Liver (tissue), 9 donors: ENCODE results near the gene PLEKHF1. TPM values are rescaled to one million over a fixed set of nuclear protein-coding genes. Genes with fewer than 3 reads are reported as not detected.

ENCODE experiments used
- DNase-seq: peaks from one replicate; pipeline ENCODE4 v3.0.0-alpha.2; 2017; ENCODE audit warnings: low spot score
- H3K27ac ChIP-seq, 2 donors: one replicate each; pipeline ENCODE4 v1.7.0; 2013; ENCODE audit warnings: inconsistent platforms in 2 of 2, low read length in 2 of 2, control low read depth in 1 of 2, low read depth in 1 of 2, mild to moderate bottlenecking in 1 of 2
- H3K27me3 ChIP-seq, 4 donors: one replicate each; pipeline versions ENCODE4 v1.6.1 to v1.7.0; 2013; ENCODE audit warnings: low read length in 3 of 4, inconsistent platforms in 1 of 4, mild to moderate bottlenecking in 1 of 4, moderate library complexity in 1 of 4; ENCODE audit not compliant: control insufficient read depth in 4 of 4, insufficient read depth in 4 of 4
- H3K36me3 ChIP-seq, 4 donors: one replicate each; pipeline versions ENCODE4 v1.6.1 to v1.7.0; 2013; ENCODE audit warnings: low read length in 3 of 4, mild to moderate bottlenecking in 3 of 4, low read depth in 1 of 4, moderate library complexity in 1 of 4; ENCODE audit not compliant: control insufficient read depth in 4 of 4, insufficient read depth in 3 of 4
- H3K4me1 ChIP-seq, 4 donors: one replicate each; pipeline versions ENCODE4 v1.6.1 to v1.7.0; 2013; ENCODE audit warnings: low read length in 3 of 4, mild to moderate bottlenecking in 3 of 4, moderate library complexity in 1 of 4; ENCODE audit not compliant: control insufficient read depth in 4 of 4, insufficient read depth in 4 of 4
- H3K4me3 ChIP-seq, 3 donors: one replicate each; pipeline versions ENCODE4 v1.6.1 to v1.7.0; 2013; ENCODE audit warnings: low read length in 3 of 3, control low read depth in 1 of 3, low read depth in 1 of 3, mild to moderate bottlenecking in 1 of 3
- H3K9ac ChIP-seq, 2 donors: one replicate each; pipeline ENCODE4 v1.7.0; 2013; ENCODE audit warnings: low read length in 2 of 2, mild to moderate bottlenecking in 2 of 2, moderate library complexity in 2 of 2, control low read depth in 1 of 2, low read depth in 1 of 2
- H3K9me3 ChIP-seq, 4 donors: one replicate each; pipeline versions ENCODE4 v1.6.1 to v1.7.0; 2013; ENCODE audit warnings: low read length in 3 of 4; ENCODE audit not compliant: control insufficient read depth in 4 of 4
- ATF3 ChIP-seq: IDR thresholded peaks from 2 replicates; pipeline ENCODE4 v1.6.1; 2016; ENCODE audit warnings: antibody characterized with exemption
- FOXA2 ChIP-seq: IDR thresholded peaks from 2 replicates; pipeline ENCODE4 v1.6.1; 2016; ENCODE audit warnings: antibody characterized with exemption
- GABPA ChIP-seq, 2 donors: IDR thresholded peaks in 1 of 2; conservative IDR thresholded peaks in 1 of 2; 2 replicates each; pipeline ENCODE4 v1.6.1; 2016; ENCODE audit warnings: antibody characterized with exemption in 2 of 2, mild to moderate bottlenecking in 1 of 2, moderate library complexity in 1 of 2
- HNF4G ChIP-seq: IDR thresholded peaks from 2 replicates; pipeline ENCODE4 v1.6.1; 2016; ENCODE audit warnings: antibody characterized with exemption
- JUND ChIP-seq, 2 donors: IDR thresholded peaks; 2 replicates each; pipeline ENCODE4 v1.6.1; 2016; ENCODE audit warnings: antibody characterized with exemption in 2 of 2
- NR2F2 ChIP-seq: IDR thresholded peaks from 2 replicates; pipeline ENCODE4 v1.6.1; 2016; ENCODE audit warnings: antibody characterized with exemption
- REST ChIP-seq: IDR thresholded peaks from 2 replicates; pipeline ENCODE4 v1.6.1; 2016; ENCODE audit warnings: antibody characterized with exemption, mild to moderate bottlenecking
- RXRA ChIP-seq, 2 donors: IDR thresholded peaks; 2 replicates each; pipeline ENCODE4 v1.6.1; 2017 to 2018; ENCODE audit warnings: antibody characterized with exemption in 2 of 2, mild to moderate bottlenecking in 1 of 2
- SP1 ChIP-seq: IDR thresholded peaks from 2 replicates; pipeline ENCODE4 v1.6.1; 2018; ENCODE audit warnings: antibody characterized with exemption, mild to moderate bottlenecking
- TAF1 ChIP-seq: conservative IDR thresholded peaks from 2 replicates; pipeline ENCODE4 v1.6.1; 2016; ENCODE audit warnings: antibody characterized with exemption, mild to moderate bottlenecking
- YY1 ChIP-seq: IDR thresholded peaks from 2 replicates; pipeline ENCODE4 v1.6.1; 2016; ENCODE audit warnings: antibody characterized with exemption, mild to moderate bottlenecking
- WGBS: extraction: QIAGEN DNeasy Blood & Tissue Kit; methylation state at CpG from one replicate; pipeline ENCODE4 v1.1.7; 2013; 5-methylcytosine and 5-hydroxymethylcytosine counted together
- polyA plus RNA-seq, 2 donors: library from polyadenylated mRNA; stranded (reverse) in 1 of 2; unstranded in 1 of 2; fragments of 200-250 nt in 1 of 2; fragments of >200 nt in 1 of 2; fragmentation: Nextera tagmentation in 1 of 2; extraction: Ambion mirVana in 1 of 2; gene quantifications; one replicate each; pipeline versions ENCODE4 v1.2.1 to v1.2.3, GENCODE V29; 2013 to 2015
- total RNA-seq, 2 donors: library from RNA; depleted of rRNA; stranded (reverse); fragments of >200 nt; gene quantifications; one replicate each; pipeline ENCODE4 v1.2.3, GENCODE V29; 2014
- TF ChIP-seq, protein P1 (sequence below): IDR thresholded peaks from 2 replicates; pipeline ENCODE4 v1.6.1; 2016; ENCODE audit warnings: antibody characterized with exemption
- TF ChIP-seq, protein P2 (sequence below): IDR thresholded peaks from 2 replicates; pipeline ENCODE4 v1.6.1; 2016; ENCODE audit warnings: antibody characterized with exemption
- TF ChIP-seq, protein P3 (sequence below): fragments of 150-350 bp; IDR thresholded peaks from 2 replicates; pipeline ENCODE4 v1.5.1; 2017; ENCODE audit warnings: improper control_type of control experiment, low read depth, low read length; ENCODE audit not compliant: missing input control
- donor health status: healthy.
- donor health status: healthy.
- donor health status: healthy.
- donor health status: healthy.
- donor health status: healthy.

PLEKHF1 gene
- total and polyA plus RNA-seq, 4 donors: 2.9 to 15.1 (median 8.9) TPM

DNA sequence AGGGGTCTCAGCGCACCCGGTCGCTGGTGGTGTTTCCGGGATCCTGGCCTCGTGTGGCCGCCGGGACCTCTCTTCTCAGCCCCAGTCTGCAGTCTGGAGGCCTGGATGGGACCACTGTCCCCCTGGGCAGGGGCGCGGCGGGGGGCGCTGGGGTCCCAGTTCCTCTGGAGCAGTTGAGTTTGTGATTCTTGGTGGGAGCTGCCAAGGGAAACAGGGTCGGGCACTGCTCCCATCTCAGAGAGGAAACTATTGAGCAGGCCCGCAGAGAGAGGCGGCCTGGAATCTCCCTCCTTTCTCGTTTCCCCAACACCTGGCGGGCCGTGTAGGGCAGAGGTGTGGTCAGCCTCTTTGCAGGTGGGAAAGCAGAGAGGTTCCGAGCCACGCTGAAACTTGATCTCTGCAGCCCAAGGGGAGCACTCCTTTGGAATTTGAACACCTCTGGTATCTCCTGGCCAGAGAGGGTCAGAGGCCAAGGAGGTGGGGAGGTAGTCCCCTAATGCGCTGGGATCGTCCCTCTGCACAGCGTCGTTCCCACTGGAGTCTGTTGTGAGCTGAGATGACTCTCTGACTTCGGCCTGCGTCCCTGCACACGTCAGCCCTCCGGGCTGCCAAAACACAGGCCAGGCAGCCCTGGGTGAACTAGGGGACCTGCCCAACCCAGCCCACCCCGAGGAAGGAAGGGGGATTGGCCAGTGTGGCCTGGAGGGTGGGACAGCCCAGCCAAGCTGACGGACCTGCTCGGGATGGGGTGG is 741 bp downstream of the PLEKHF1 start:
- 3% methylated on average over 30 of the region's 30 CpGs for whole genome bisulfite sequencing
- Histone ChIP-seq H3K36me3 (no peaks in the 10 kb centered on the region), H3K4me3 (peak overlapping the region; percentile 76 to 90 (median 86)), H3K9me3 (no peaks in the 10 kb centered on the region), H3K9ac (peak overlapping the region; percentile 61 to 90), H3K27me3 (no peaks in the 10 kb centered on the region), H3K27ac (peak overlapping the region; percentile 71 to 76), H3K4me1 (peaks cover 24 to 52% (median 29%) of the 10 kb centered on the region in 4 donors)
- TF ChIP-seq NR2F2 (no peak), RXRA (IDR thresholded peaks at IDR 0.05) (peak in 1 of 2 donors; percentile 48), ATF3 (no peak), GABPA (IDR thresholded peaks at IDR 0.05 in 1 of 2, conservative IDR thresholded peaks at IDR 0.05 in 1 of 2) (no peak), SP1 (peak; percentile 47), JUND (IDR thresholded peaks at IDR 0.05) (no peak), HNF4G (no peak), REST (no peak), TAF1 (no peak)
- TF ChIP-seq, protein P1, sequence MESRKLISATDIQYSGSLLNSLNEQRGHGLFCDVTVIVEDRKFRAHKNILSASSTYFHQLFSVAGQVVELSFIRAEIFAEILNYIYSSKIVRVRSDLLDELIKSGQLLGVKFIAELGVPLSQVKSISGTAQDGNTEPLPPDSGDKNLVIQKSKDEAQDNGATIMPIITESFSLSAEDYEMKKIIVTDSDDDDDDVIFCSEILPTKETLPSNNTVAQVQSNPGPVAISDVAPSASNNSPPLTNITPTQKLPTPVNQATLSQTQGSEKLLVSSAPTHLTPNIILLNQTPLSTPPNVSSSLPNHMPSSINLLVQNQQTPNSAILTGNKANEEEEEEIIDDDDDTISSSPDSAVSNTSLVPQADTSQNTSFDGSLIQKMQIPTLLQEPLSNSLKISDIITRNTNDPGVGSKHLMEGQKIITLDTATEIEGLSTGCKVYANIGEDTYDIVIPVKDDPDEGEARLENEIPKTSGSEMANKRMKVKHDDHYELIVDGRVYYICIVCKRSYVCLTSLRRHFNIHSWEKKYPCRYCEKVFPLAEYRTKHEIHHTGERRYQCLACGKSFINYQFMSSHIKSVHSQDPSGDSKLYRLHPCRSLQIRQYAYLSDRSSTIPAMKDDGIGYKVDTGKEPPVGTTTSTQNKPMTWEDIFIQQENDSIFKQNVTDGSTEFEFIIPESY: no peak
- TF ChIP-seq, protein P2, sequence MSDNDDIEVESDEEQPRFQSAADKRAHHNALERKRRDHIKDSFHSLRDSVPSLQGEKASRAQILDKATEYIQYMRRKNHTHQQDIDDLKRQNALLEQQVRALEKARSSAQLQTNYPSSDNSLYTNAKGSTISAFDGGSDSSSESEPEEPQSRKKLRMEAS: no peak
- DNase-seq: no peak

GRCh38 chr19:29666578-29667386 is 1.5 kb downstream of the PLEKHF1 start:
- DNase-seq: no peak
- no peaks in the 10 kb centered on the region for H3K9me3 ChIP-seq
- H3K4me1 ChIP-seq: peaks cover 27 to 58% (median 35%) of the 10 kb centered on the region in 4 donors
- peak overlapping the region; percentile 71 to 76 for H3K27ac ChIP-seq
- no peaks in the 10 kb centered on the region for H3K36me3 ChIP-seq
- no peaks in the 10 kb centered on the region for H3K27me3 ChIP-seq
- peak overlapping the region; percentile 76 to 90 (median 86) for H3K4me3 ChIP-seq
- peak overlapping the region; percentile 61 to 90 for H3K9ac ChIP-seq
- 36% methylated on average over 20 of the region's 20 CpGs for WGBS
- TF ChIP-seq RXRA (IDR thresholded peaks at IDR 0.05) (peak in 1 of 2 donors; percentile 4), YY1 (no peak), REST (peak; percentile 95), FOXA2 (no peak), GABPA (IDR thresholded peaks at IDR 0.05 in 1 of 2, conservative IDR thresholded peaks at IDR 0.05 in 1 of 2) (no peak)
- TF ChIP-seq, protein P2: peak; percentile 66
- TF ChIP-seq, protein P3, sequence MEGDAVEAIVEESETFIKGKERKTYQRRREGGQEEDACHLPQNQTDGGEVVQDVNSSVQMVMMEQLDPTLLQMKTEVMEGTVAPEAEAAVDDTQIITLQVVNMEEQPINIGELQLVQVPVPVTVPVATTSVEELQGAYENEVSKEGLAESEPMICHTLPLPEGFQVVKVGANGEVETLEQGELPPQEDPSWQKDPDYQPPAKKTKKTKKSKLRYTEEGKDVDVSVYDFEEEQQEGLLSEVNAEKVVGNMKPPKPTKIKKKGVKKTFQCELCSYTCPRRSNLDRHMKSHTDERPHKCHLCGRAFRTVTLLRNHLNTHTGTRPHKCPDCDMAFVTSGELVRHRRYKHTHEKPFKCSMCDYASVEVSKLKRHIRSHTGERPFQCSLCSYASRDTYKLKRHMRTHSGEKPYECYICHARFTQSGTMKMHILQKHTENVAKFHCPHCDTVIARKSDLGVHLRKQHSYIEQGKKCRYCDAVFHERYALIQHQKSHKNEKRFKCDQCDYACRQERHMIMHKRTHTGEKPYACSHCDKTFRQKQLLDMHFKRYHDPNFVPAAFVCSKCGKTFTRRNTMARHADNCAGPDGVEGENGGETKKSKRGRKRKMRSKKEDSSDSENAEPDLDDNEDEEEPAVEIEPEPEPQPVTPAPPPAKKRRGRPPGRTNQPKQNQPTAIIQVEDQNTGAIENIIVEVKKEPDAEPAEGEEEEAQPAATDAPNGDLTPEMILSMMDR: no peak
- TF ChIP-seq, protein P1: no peak
